ENCODE data around the gene RIPOR1. TPM values are rescaled to one million over a fixed set of nuclear protein-coding genes. Genes with fewer than 3 reads are reported as not detected.

Gene RIPOR1
- total RNA-seq, 4 donors from 2014 or later, result 63.1 to 108 (median 68.4) TPM

DNA sequence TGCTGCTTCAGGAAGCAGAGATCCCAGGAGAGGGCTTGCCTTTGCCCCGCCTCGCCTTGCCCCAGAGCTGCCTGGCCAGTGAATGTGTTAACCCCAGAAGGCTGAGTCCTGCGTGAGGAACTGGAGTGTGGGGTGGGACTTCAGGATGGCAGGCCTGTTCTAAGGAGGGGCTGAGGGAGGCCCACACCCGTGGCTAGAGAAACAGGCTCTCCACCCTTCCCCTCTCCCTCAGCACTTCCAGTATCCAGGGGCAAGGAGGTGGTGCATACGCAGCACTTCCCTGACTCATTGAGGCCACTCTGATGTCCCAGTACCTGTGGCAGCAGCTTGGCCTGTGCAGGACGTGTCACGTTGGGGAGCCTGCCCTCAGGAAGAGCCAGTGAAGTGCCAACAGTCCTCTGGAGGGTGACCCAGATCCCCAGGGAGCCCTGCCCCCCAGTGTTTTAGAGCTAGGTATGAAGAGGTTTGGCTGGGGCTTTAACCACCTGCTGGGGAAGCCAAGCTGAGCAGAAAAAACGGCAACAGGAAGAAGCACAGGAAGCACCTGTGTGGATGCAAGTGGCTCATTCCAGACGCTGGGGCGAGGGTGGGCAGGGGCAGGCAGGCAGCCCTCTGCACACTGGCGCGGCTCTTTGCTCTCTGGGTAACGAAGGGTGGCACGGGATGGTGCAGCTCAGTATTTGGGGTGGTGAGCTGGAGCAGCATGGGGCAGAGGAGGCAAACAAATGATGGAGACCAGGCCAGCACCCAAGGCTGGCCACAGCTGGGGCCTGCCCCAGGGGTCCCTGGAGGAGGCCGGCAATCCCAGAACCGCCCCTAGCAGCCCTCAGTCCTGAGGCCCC lies 19.0 kb downstream of the RIPOR1 start:
- Histone ChIP-seq H3K4me1 (peaks cover 41 to 69% (median 59%) of the 10 kb centered on the region in 4 donors), H3K4me3 (no peak overlapping the region), H3K36me3 (peaks cover 18 to 69% (median 63%) of the 10 kb centered on the region in 4 donors), H3K27me3 (no peaks in the 10 kb centered on the region), H3K9me3 (no peaks in the 10 kb centered on the region), H3K27ac (replicated peaks in 1 of 4) (peak overlapping the region; percentile 20 to 60 (median 40))
- TF ChIP-seq, protein P1, sequence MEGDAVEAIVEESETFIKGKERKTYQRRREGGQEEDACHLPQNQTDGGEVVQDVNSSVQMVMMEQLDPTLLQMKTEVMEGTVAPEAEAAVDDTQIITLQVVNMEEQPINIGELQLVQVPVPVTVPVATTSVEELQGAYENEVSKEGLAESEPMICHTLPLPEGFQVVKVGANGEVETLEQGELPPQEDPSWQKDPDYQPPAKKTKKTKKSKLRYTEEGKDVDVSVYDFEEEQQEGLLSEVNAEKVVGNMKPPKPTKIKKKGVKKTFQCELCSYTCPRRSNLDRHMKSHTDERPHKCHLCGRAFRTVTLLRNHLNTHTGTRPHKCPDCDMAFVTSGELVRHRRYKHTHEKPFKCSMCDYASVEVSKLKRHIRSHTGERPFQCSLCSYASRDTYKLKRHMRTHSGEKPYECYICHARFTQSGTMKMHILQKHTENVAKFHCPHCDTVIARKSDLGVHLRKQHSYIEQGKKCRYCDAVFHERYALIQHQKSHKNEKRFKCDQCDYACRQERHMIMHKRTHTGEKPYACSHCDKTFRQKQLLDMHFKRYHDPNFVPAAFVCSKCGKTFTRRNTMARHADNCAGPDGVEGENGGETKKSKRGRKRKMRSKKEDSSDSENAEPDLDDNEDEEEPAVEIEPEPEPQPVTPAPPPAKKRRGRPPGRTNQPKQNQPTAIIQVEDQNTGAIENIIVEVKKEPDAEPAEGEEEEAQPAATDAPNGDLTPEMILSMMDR (IDR thresholded peaks at IDR 0.05), result no peak
- peak; percentile 16 to 39 for TF ChIP-seq POLR2AphosphoS5 (IDR thresholded peaks at IDR 0.05)
- intact Hi-C loops (cut with DNase I), result no loop called here
- WGBS, result 52% methylated on average over 11 of the region's 16 CpGs
- peak; percentile 86 for DNase-seq (ENCODE audit: extremely low spot score)

DNA sequence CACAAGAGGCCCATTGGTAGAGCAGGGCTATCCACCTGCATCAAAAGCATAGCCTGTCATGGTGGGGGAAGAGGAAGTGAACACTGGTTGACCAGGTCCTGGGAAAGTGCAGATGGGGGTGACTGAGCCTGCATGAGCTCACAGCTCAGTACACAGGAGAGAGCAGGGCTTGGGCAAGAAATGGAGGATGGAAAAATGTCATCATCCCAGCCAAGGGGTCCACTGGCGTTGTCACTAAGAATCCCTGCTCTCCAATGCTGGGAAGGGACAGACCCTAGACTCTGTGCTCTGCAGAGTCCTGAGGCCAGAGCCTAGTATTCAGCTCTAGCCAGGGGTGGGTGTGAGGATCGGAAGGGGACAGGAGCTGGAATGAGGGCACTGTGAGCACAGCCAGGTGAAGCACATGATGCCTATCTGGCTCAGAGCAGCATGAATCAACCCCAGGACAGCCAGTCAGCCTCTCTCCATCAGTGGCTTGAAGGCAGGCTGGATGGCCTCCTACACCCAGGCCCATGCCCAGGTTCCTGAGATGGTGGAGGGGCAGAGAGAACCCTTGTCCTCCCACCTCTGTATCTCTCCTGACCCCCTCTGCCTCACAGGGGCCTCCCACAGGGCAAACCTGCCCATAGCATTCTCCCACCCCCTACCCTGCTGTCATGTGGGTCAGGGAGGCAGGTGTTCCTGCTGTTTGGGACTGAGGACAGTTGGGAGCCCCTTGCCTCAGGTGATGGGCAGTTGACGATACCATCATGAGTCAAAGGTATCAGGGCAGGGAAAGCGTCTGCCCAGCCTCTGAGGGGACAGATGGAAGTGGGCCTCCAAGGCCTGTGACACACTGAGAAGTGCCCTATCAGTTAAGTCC lies 19.9 kb downstream of the RIPOR1 start:
- H3K27ac ChIP-seq (replicated peaks in 1 of 4), result peak overlapping the region in 2 of 4 donors; percentile 5 to 60
- WGBS, result 85% methylated on average over 4 of the region's 4 CpGs
- TF ChIP-seq POLR2AphosphoS5 (IDR thresholded peaks at IDR 0.05), result no peak
- TF ChIP-seq, protein P1 (IDR thresholded peaks at IDR 0.05), result no peak
- no peak for TF ChIP-seq EP300 (IDR thresholded peaks at IDR 0.05)
- TF ChIP-seq POLR2A (IDR thresholded peaks at IDR 0.05; ENCODE audit: low read depth), result no peak
- intact Hi-C loops (cut with DNase I), result no loop called here
- H3K4me3 ChIP-seq, result no peak overlapping the region
- DNase-seq (ENCODE audit: extremely low spot score), result peak; percentile 81
- peaks cover 18 to 61% (median 54%) of the 10 kb centered on the region in 4 donors for H3K36me3 ChIP-seq
- no peaks in the 10 kb centered on the region for H3K9me3 ChIP-seq
- H3K27me3 ChIP-seq, result no peaks in the 10 kb centered on the region
- H3K4me1 ChIP-seq, result peaks cover 41 to 76% (median 62%) of the 10 kb centered on the region in 4 donors

DNA sequence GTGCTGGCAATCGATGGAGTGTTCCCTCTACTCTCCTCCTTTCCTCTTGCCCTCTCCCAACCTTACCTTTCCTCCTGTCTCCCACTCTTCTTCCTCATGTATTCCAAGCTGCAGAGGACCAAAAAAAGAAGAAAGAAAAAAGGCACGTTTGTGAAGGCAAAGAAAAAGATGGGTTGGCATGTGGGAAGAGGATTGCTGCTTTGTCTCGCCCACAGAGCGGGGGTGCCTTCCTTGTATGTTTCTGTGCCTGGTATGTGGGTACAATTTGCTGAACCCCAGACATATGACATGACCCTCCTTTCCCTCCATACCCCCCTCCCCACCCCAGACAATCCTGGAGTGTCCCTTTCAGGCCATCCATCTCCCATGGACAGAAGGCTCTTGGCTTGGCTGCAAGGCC lies 20.6 kb downstream of the RIPOR1 start:
- WGBS, result 84% methylated on average over 4 of the region's 4 CpGs
- intact Hi-C loops (cut with DNase I), result no loop called here
- TF ChIP-seq POLR2AphosphoS5 (IDR thresholded peaks at IDR 0.05) (no peak), POLR2A (IDR thresholded peaks at IDR 0.05; ENCODE audit: low read depth) (no peak), EP300 (IDR thresholded peaks at IDR 0.05) (no peak)
- TF ChIP-seq, protein P1 (IDR thresholded peaks at IDR 0.05), result no peak
- Histone ChIP-seq H3K9me3 (no peaks in the 10 kb centered on the region), H3K4me1 (peaks cover 37 to 71% (median 60%) of the 10 kb centered on the region in 4 donors), H3K27ac (replicated peaks in 1 of 4) (no peak overlapping the region), H3K27me3 (no peaks in the 10 kb centered on the region), H3K4me3 (no peak overlapping the region), H3K36me3 (peaks cover 17 to 53% (median 47%) of the 10 kb centered on the region in 4 donors)
- no peak for DNase-seq (ENCODE audit: extremely low spot score)

DNA sequence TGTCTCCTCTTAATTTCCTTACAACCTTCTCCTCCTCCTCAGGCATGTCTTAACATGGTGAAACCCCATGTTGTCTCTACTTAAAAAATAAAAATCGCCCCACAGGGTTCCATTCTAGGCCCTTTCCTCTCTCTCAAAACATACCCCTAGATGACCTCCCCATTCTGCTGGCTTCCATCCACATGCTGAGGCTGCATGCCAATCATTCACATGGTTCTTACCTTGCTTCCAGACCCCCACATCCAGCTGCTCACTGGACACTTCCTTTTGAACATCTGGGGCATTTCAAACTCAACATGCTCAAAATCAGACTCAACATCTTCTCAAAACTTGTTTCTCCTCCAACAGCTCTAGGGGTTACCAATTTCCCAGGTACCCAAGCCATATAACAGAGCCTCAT lies 21.3 kb downstream of the RIPOR1 start:
- 65% methylated on average over 1 of the region's 1 CpG for WGBS
- DNase-seq (ENCODE audit: extremely low spot score), result no peak
- intact Hi-C loops (cut with DNase I), result no loop called here
- Histone ChIP-seq H3K4me3 (no peak overlapping the region), H3K9me3 (no peaks in the 10 kb centered on the region), H3K27ac (replicated peaks in 1 of 4) (no peak overlapping the region), H3K4me1 (peaks cover 30 to 64% (median 54%) of the 10 kb centered on the region in 4 donors), H3K27me3 (no peaks in the 10 kb centered on the region), H3K36me3 (peaks cover 10 to 46% (median 40%) of the 10 kb centered on the region in 4 donors)
- TF ChIP-seq POLR2AphosphoS5 (IDR thresholded peaks at IDR 0.05) (no peak), EP300 (IDR thresholded peaks at IDR 0.05) (no peak), POLR2A (IDR thresholded peaks at IDR 0.05; ENCODE audit: low read depth) (no peak)
- TF ChIP-seq, protein P1 (IDR thresholded peaks at IDR 0.05), result no peak

Data from esophagus muscularis mucosa (tissue), 4 donors.